HG02759 (cell line): Measurements from ENCODE around the gene CLMN.
"Not testable (repeated sequence)": the region's sequence is repeated elsewhere in the genome, so short reads cannot be mapped to it uniquely, and the experiment has no call there.

Experiments
- ATAC-seq: cut with Tn5 transposase; IDR thresholded peaks from one replicate; pipeline ENCODE4 v1.9.1; 2021; ENCODE audit warnings: mild to moderate bottlenecking, moderate library complexity; ENCODE audit not compliant: unreplicated experiment

CLMN gene

DNA sequence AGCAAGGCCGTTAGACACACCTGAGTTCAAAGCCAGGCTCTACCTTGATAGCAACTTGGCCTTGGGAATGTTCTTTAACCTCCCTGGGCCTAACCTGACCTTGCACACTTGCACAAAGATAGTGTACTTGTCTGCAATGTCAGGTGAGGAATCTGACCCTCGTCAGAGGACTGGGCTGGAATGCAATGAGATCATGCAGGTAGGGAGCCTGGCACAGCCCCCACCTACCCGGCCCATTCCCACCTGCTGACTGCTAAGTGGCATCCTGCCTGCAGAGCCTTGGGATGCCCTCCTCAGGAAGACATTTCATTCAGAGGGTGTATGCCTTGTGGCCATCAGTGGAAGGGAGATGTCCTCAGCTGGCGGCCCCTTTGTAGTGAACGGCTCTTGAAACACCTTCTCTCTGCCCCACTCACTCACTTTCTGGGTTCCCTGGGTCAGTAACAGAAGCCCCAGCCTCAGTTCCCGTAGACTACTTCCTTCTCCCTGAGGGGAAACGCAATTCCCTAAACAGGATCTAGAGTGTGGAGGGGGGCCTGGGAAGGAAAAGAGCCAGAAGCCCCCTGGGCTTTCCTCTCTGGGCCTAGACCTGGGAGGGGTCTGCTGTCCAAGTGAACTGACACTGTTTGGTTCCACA, 94.3 kb downstream of the CLMN start:
- no peak for ATAC-seq

DNA sequence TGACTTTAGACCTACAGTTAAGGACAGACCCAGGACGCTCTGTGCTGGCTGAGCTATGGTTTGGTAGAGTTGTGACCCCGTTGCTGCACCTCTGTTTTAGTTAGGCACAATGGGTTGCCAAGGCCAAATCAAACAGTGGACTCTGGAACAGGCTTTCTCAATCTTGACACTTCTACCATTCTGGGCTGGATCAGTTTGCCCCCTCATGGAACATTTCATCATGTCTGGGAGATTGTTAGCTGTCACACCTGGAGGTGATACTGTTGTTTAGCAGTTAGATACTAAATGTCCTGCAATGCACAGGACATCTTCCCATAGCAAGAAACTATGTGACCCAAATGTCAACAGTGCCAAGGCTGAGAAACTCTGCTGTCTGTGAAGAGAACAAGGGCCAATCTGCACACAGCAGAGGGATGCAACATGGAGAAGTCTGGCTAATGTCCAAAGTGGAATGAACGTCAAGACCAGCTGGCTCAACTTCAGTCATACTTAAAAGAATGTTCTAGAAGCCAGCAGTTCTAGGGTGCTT, 96.8 kb downstream of the CLMN start:
- ATAC-seq, result no peak

DNA sequence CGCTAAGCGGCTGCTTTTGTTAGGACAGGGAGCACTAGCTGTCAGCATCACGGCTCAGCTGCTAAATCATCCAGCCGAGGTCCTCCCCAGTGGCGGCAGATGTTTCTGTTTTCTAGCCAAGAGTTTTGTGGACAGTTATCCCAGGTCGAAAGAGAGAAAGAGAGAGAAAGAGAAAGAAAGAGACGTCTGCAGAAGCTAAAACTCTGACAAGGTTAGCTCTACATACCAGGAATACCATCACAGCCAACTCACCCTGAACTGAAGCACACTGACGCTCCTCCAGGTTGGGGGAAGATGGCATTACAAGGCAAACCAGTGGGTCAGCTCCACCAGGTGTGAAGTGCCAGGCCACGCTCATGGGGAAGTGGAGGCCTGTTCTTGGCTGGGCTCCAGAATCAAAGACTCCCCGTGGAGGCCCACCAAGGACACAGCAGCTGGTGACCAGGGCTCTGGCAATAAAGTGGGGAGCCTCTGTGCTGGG, 97.5 kb downstream of the CLMN start:
- no peak for ATAC-seq

- no peak for ATAC-seq
Measured at GRCh38 chr14:95221531-95221930, 98.2 kb downstream of the CLMN start.

DNA sequence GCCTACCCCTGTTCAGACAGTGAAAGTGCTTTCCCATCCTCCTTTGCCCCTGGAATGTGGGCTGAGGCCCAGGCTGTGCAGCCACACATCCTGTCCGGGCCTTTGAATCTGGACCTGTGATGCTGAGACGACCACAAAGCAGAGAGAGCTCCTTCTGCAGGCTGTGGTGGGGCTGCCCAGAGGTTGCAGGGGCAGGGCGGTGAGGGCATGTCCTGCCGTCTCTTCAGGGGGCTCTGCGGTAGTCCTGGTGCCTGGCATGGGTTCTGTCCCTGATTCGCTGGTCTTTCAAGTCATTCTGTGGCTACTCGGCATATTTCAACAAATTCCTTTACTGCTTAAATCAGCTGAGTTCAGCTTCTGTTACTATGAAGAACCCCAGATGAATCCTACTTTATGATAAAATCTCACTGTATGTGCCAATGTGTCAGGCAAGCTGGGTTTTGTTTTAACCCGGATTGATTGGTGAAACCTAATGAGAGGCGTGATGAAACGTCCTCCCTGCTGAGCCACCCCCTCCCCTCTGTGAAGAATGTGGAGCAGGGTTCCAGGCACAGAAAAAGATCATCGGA, 99.0 kb downstream of the CLMN start:
- ATAC-seq, result no peak

GRCh38 chr14:95218472-95219193, 101.1 kb downstream of the CLMN start:
- no peak for ATAC-seq

DNA sequence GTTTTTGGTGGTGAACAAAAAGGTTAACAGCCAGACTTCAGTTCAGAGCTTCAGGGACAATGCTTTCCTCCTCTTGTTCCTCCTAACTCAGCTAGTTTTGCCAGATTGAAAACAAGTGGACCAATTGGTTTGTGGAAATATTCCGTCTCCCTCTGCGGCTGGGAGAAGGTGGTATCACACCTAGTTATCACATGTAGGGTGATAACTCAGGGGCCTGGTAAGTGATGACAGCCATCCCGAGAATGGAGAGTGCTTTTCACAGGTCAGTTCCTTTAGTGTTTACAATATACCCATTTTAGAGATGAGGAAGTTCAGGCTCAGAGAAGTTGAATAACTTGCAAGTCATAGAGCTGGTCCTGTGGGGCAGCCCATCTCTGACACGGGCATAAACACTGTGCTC, 101.7 kb downstream of the CLMN start:
- no peak for ATAC-seq

- ATAC-seq, result no peak
Measured at GRCh38 chr14:95217391-95217900, 102.3 kb downstream of the CLMN start.

GRCh38 chr14:95216008-95216407, 103.7 kb downstream of the CLMN start:
- no peak for ATAC-seq

GRCh38 chr14:95215094-95215725, 104.5 kb downstream of the CLMN start:
- ATAC-seq, result no peak

- no peak for ATAC-seq
Measured at GRCh38 chr14:95213774-95214173, 105.9 kb downstream of the CLMN start.

DNA sequence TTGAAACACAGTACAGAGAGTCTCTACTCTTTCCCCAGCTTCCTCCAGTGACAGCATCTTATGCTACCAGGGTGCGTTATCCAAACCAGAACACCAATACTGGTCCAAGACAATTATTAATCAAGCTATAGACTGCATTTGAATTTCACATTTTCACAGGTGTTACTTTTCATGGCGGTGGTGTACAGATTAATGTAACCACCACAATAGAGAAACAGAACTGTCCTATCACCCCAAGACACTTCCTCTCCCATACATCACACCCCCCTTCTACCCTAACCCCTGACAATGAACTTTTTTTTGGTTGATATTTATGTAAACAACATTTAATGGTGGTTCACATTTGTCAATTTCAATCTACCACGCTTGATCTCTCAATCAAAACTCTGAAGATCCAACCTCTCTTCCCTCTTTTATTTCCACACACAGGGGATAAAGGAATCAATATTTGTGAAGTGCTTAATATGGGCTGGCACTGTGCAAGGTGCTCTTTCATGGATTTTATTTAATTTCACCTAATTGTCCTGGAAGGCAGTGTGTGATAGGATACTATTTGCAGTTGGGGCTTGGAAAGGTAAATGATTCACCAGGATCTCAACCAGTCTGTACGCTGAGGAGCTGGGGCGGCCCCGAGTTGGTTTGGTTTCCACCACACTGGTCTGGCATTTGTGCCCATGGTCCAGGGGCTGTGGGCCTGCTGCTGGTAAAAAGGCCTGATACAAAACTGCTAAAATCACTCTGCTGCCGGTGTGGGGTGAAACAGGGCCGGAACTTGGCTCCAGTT, 107.8 kb downstream of the CLMN start:
- peak; percentile 58 for ATAC-seq

GRCh38 chr14:95210699-95211098, 109.0 kb downstream of the CLMN start:
- no peak for ATAC-seq

DNA sequence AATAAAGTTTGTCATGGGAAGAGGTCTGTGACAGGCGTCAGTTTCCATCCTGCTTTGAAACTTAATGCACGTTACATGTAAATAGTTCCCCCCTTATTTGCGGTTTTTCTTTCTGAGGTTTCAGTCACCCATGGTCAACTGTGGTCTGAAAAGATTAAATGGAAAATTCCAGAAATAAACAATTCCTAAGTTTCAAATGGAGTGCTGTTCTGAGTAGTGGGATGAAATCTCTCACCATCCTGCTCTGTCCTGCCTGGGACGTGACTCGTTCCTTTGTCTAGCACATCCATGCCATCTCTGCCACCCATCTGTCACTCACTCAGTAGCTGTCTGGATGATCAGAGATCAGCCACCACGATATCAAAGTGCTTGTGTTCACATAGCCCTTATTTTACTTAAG, 111.1 kb downstream of the CLMN start:
- no peak for ATAC-seq

DNA sequence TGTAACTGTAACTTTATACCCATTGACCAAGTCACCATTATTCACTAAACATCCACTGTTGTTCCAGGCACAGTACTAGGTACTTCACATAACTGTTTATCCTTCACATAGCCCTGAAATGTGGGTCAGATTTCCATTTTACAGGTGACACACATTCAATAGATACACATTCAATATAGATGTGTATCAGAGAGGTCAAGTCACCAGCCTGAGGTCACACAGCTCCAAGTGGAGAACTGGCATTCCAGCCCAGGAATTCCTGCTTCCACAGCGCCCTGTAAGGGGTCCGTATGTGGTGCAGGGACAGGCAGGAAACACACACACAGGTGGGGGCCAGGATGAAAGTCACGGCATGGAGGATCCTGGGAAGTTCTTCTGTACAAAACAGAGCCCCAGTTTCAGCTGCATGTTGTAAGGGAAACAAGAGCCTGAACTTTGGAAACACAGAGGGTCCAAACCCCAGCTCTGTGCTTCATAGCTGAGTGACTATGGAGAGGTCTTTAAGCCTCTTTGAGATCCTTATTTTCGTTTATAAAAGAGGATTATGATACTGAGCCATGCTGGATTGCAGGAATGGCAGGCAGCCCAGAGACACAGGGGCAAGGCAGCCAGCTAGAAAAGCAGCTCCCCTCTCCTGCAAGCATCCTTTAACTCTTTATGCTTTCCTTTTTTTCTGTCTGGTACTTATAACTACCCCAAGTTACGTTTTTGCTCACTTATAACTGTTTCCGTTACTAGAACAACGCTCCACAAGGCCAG, 112.1 kb downstream of the CLMN start:
- ATAC-seq, result no peak

DNA sequence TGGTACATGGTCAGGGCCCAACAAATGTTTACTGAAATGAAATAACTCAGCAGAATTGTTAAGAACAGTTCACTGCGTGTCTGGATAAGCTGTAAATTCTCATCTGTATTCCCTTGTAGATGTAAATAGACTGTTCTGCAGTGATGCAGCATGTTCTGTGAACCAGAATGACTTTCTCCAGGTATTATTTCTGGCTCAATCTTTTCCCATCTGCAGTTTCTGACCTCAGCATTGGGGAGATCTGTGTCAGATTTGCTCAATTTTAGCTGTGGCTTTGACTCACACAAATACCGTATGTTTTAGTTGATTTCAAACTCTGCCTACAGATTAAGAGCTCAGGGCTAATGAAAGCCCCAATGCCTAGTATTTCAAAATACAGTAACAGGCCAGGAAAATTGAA, 113.2 kb downstream of the CLMN start:
- no peak for ATAC-seq

DNA sequence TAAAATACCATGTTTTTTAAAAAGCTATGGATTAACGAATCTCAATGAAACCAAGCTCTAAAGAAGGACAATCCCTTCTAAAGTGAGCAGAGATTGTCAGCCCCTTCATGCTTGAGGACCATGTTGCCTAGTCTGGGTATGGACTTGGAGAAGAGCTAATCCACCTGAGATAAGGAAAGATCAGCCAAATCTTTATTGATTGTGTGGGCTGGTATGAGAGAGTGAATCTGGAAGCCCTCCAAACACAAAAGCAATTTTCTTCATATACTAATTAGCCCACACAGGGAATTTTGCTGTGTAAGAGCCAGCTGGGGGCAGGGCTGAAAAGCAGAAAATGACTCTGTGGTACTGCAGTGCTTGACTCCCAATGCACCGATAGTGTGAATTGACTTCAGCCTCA, 115.0 kb downstream of the CLMN start:
- ATAC-seq, result no peak

GRCh38 chr14:95201745-95202144, 118.0 kb downstream of the CLMN start:
- ATAC-seq, result not testable (repeated sequence)

- no peak for ATAC-seq
Measured at GRCh38 chr14:95200404-95200803, 119.3 kb downstream of the CLMN start.
